Gastrocnemius medialis (tissue), 4 donors: ENCODE measurements around the gene RPL31. TPM values are rescaled to one million over a fixed set of nuclear protein-coding genes. Genes with fewer than 3 reads are reported as not detected.

Experiments used
- ATAC-seq, 2 donors: fragments of 150-250 bp; one replicate each; pipeline ENCODE4 v1.9.1; 2016
- DNase-seq, 2 donors: peaks; one replicate each; pipeline ENCODE4 v3.0.0-alpha.2; 2019
- H3K27ac ChIP-seq, 4 donors: fragments of 200-600 bp; sonication (generic); 1 replicate in 1 of 4; 2 replicates in 3 of 4; pipeline ENCODE4 v1.5.1; 2016 to 2018; ENCODE audit warnings: mild to moderate bottlenecking in 2 of 4, moderate library complexity in 1 of 4
- H3K27me3 ChIP-seq, 3 donors: fragments of 200-600 bp; sonication (generic) in 2 of 3; 1 replicate in 1 of 3; 2 replicates in 2 of 3; pipeline versions ENCODE4 v1.5.1 to v1.6.0; 2016 to 2019; ENCODE audit warnings: mild to moderate bottlenecking in 1 of 3, moderate library complexity in 1 of 3
- H3K36me3 ChIP-seq, 2 donors: fragments of 200-600 bp; sonication (generic) in 1 of 2; one replicate each; pipeline ENCODE4 v1.5.1; 2017 to 2018
- H3K4me1 ChIP-seq, 2 donors: fragments of 200-600 bp; sonication (generic) in 1 of 2; one replicate each; pipeline ENCODE4 v1.5.1; 2016 to 2017; ENCODE audit warnings: mild to moderate bottlenecking in 2 of 2
- H3K4me3 ChIP-seq, 4 donors: fragments of 200-600 bp; sonication (generic) in 3 of 4; 1 replicate in 1 of 4; 2 replicates in 3 of 4; pipeline ENCODE4 v1.5.1; 2016 to 2019; ENCODE audit warnings: mild to moderate bottlenecking in 2 of 4
- H3K9me3 ChIP-seq, 3 donors: fragments of 200-600 bp; sonication (generic) in 2 of 3; 1 replicate in 1 of 3; 2 replicates in 2 of 3; pipeline ENCODE4 v1.5.1; 2016 to 2019
- CTCF ChIP-seq, 5 experiments: fragments of 450-650 bp in 3 of 5; fragments of 200-600 bp in 2 of 5; sonication (generic) in 2 of 5; IDR thresholded peaks in 4 of 5; conservative IDR thresholded peaks in 1 of 5; 1 replicate in 4 of 5; 2 replicates in 1 of 5; pipeline ENCODE4 v1.5.1; 2016 to 2019; ENCODE audit warnings: antibody characterized with exemption in 5 of 5, mild to moderate bottlenecking in 3 of 5, moderate library complexity in 3 of 5
- POLR2A ChIP-seq, 2 donors: fragments of 450-650 bp; IDR thresholded peaks; one replicate each; pipeline ENCODE4 v1.6.1; 2017; ENCODE audit warnings: antibody characterized with exemption in 2 of 2, mild to moderate bottlenecking in 2 of 2, moderate library complexity in 2 of 2
- in situ Hi-C, 4 donors: fragments of 200-750 bp; cut with MboI; loops; one replicate each; pipeline versions ENCODE4 v1.15.0 to v1.8.0; 2017; ENCODE audit warnings: low sequenced_read_pairs in 4 of 4
- intact Hi-C: fragments of 100-400 bp; cut with DNase I; formaldehyde crosslinking; loops from one replicate; pipeline ENCODE4 v1.15.1; 2023; ENCODE audit warnings: low total_unique reads
- total RNA-seq, 4 donors: library from RNA; depleted of rRNA; stranded (reverse); fragments of >200 nt; gene quantifications; one replicate each; pipeline versions ENCODE4 v1.1.0 to v1.2.3, GENCODE V29; 2016

The RPL31 gene
- total RNA-seq, 4 donors from 2014 or later: 572 to 825 (median 762) TPM

GRCh38 chr2:100984892-100985307 is 17.2 kb upstream of the RPL31 start:
- peak; percentile 53 to 65 for DNase-seq

GRCh38 chr2:100986157-100986556 is 15.9 kb upstream of the RPL31 start:
- in situ Hi-C loops: loop anchor here in 1 of 4 donors (10.0 kb wide), 2 partner anchors 271 to 371 kb away; no protein-coding TSS in a partner anchor
- H3K36me3 ChIP-seq: peaks cover 0 to 8% of the 10 kb centered on the region in 2 donors

More at GRCh38 chr2:100984892-100985307, 17.2 kb upstream of the RPL31 start:
- ATAC-seq: peak; percentile 57 to 75
- in situ Hi-C loops: loop anchor here in 3 of 4 donors (5.0 to 10.0 kb wide), 5 partner anchors 258 to 378 kb away; no protein-coding TSS in a partner anchor
- intact Hi-C loops: loop anchor here (1.0 to 10.0 kb wide), 3 partner anchors 170 to 379 kb away; no protein-coding TSS in a partner anchor
- Histone ChIP-seq H3K4me3 (no peak overlapping the region), H3K27ac (no peak overlapping the region), H3K9me3 (no peaks in the 10 kb centered on the region), H3K4me1 (no peaks in the 10 kb centered on the region), H3K36me3 (no peaks in the 10 kb centered on the region), H3K27me3 (no peaks in the 10 kb centered on the region)
- peak; percentile 82 to 91 (median 88) for TF ChIP-seq CTCF (IDR thresholded peaks at IDR 0.05 in 4 of 5, conservative IDR thresholded peaks at IDR 0.05 in 1 of 5)
- no peak for TF ChIP-seq POLR2A (IDR thresholded peaks at IDR 0.05)

GRCh38 chr2:100987536-100987935 is 14.6 kb upstream of the RPL31 start:
- in situ Hi-C loops (loop anchor here in 1 of 4 donors (10.0 kb wide), 2 partner anchors 273 to 373 kb away; no protein-coding TSS in a partner anchor), intact Hi-C loops (loop anchor here (1.0 to 10.0 kb wide), 2 partner anchors 26 to 173 kb away; no protein-coding TSS in a partner anchor)
- Histone ChIP-seq H3K27me3 (no peaks in the 10 kb centered on the region), H3K4me1 (no peaks in the 10 kb centered on the region), H3K36me3 (peaks cover 0 to 8% of the 10 kb centered on the region in 2 donors), H3K27ac (no peak overlapping the region), H3K4me3 (no peak overlapping the region), H3K9me3 (no peaks in the 10 kb centered on the region)
- TF ChIP-seq POLR2A (IDR thresholded peaks at IDR 0.05) (no peak), CTCF (IDR thresholded peaks at IDR 0.05 in 4 of 5, conservative IDR thresholded peaks at IDR 0.05 in 1 of 5) (no peak)
- ATAC-seq (no peak), DNase-seq (no peak)

More at GRCh38 chr2:100986157-100986556, 15.9 kb upstream of the RPL31 start:
- TF ChIP-seq POLR2A (IDR thresholded peaks at IDR 0.05) (no peak), CTCF (IDR thresholded peaks at IDR 0.05 in 4 of 5, conservative IDR thresholded peaks at IDR 0.05 in 1 of 5) (no peak)
- H3K9me3 ChIP-seq: no peaks in the 10 kb centered on the region
- intact Hi-C loops: loop anchor here (10.0 kb wide), 1 partner anchor 171 kb away; no protein-coding TSS in a partner anchor
- H3K27me3 ChIP-seq: no peaks in the 10 kb centered on the region
- H3K4me1 ChIP-seq: no peaks in the 10 kb centered on the region
- no peak overlapping the region for H3K27ac ChIP-seq
- no peak overlapping the region for H3K4me3 ChIP-seq
- DNase-seq: no peak
- ATAC-seq: no peak

GRCh38 chr2:100987974-100988373 is 14.1 kb upstream of the RPL31 start:
- no peaks in the 10 kb centered on the region for H3K4me1 ChIP-seq
- H3K27me3 ChIP-seq: no peaks in the 10 kb centered on the region
- intact Hi-C loops (loop anchor here (1.0 to 10.0 kb wide), 2 partner anchors 25 to 173 kb away; no protein-coding TSS in a partner anchor), in situ Hi-C loops (loop anchor here in 1 of 4 donors (10.0 kb wide), 2 partner anchors 273 to 373 kb away; no protein-coding TSS in a partner anchor)
- TF ChIP-seq POLR2A (IDR thresholded peaks at IDR 0.05) (no peak), CTCF (IDR thresholded peaks at IDR 0.05 in 4 of 5, conservative IDR thresholded peaks at IDR 0.05 in 1 of 5) (no peak)
- peaks cover 0 to 8% of the 10 kb centered on the region in 2 donors for H3K36me3 ChIP-seq
- H3K4me3 ChIP-seq: no peak overlapping the region
- no peak for DNase-seq
- H3K9me3 ChIP-seq: no peaks in the 10 kb centered on the region
- ATAC-seq: no peak
- H3K27ac ChIP-seq: no peak overlapping the region
